AG10803 (cell line): ENCODE data around the gene SH2B2.

Experiments used
- DNase-seq: peaks from one replicate; pipeline ENCODE4 v3.0.0; 2010; ENCODE audit warnings: low read depth
- H3K4me3 ChIP-seq: 2 replicates; pipeline ENCODE4 v1.5.1; 2011; ENCODE audit warnings: mild to moderate bottlenecking, low read length, control low read depth
- CTCF ChIP-seq: conservative IDR thresholded peaks from 2 replicates; pipeline ENCODE4 v1.5.1; 2011; ENCODE audit warnings: mild to moderate bottlenecking, low read length, control low read depth, inconsistent platforms

SH2B2 gene

DNA sequence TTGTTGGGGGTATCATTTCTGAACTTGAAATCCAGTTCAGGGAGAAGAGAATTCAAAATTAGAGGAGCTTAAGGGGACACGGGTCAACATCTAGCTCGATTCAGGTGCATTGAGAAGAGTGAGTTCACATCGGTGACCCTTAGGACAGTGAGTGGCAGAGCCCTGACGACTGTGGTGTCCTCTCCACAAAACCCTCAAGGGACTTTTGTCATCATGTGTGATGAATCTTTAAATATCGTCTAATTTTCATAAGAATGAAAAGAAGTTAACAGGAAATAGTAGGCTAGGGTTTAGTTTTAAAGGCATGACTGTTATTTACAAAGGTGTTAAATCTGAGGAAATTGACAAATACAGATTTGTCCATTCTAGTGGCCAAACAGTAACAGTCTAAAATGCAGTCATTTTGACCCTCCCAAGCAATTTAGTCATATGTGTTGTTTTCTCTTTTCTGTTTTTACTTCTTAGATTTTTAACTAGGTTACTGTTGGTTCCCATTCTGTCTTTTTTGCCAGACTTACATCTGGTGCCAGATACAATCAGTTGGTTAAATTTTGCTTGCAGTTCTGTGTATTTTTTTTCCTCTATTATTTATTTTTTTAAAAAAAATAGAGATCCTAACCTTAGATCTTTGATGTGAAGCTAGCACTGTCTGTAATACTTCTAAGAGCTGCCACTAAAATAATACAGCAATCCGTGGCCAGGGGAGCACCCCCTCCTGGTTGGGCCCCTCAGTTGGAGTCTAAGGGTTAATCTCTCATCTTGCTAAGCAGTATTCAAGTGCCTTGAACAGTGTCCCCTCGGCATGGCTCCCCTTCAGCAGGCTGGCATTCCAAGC, 34.9 kb upstream of the SH2B2 start:
- no peak for DNase-seq
- H3K4me3 ChIP-seq = no peak overlapping the region
- no peak for TF ChIP-seq CTCF

- H3K4me3 ChIP-seq = no peak overlapping the region
- no peak for TF ChIP-seq CTCF
- no peak for DNase-seq
These were observed 34.2 kb upstream of the SH2B2 start for GRCh38 chr7:102252366-102252982.

DNA sequence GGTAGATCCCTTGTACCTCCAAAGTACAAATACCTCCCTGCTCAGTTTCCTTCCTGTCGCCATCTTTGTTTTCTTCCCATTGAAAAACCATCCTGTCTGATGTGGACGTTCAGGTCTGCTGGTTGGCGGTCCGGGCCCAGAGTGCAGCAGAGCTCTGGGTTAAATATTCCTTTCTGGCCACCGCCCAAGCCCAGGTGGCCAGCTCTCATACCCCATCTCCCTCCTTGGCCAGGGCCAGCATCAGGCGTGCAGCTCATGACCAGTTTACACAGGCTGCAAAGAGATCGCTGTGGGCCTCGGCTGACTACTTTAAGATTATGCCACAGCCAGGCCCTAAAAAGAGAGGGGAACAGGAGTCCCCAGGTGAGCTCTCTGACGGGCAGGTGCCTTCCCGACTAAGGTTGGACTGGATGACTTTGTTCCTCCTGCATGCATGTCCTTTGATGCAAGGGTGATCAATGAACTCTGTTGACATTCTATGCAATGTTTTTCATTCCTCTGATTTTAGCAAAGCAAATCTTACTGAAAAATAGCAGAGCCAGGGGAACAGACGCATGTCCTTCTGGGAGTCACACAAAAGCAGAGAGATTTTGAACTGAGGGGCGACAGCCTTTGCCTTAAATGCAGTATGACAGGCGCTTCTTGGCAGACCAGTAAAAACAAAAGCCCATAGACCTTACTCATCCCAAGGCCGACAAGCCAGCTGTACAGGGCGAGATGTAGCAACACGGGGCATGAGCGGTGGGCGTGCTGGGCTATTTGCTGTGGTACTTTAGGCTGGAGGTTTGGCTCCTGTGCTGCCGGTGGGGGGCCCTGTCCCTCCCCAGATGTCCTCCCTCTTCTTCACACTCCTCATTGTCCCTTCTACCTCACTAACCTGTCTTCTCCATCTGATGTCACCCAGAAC, 33.3 kb upstream of the SH2B2 start:
- no peak for DNase-seq
- H3K4me3 ChIP-seq = no peak overlapping the region

DNA sequence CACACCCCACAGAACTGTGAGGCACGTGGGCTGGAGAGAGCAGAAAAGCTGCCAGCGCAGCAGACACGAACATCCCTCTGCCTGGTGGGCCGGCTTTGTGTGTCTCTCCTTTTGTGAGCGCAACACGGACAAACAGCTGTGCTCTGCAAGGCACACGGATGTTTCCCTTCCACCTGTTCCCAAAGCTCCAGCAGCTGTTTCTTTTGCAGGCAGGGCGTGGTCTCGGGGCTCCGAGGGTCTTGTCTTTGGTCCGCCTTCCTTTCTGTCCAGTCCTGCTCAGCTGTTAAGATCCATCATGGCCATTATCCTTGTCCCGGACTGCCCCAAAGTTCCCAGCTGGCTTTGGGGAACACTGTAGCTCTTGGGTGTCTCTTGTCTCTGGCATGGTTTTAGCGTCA, 32.7 kb upstream of the SH2B2 start:
- H3K4me3 ChIP-seq = no peak overlapping the region
- no peak for DNase-seq
- TF ChIP-seq CTCF = no peak

More for the DNA sequence above, 33.3 kb upstream of the SH2B2 start:
- no peak for TF ChIP-seq CTCF

- DNase-seq = no peak
- H3K4me3 ChIP-seq = no peak overlapping the region
- no peak for TF ChIP-seq CTCF
These were observed 32.1 kb upstream of the SH2B2 start for GRCh38 chr7:102254521-102254920.

- H3K4me3 ChIP-seq = no peak overlapping the region
- DNase-seq = no peak
- TF ChIP-seq CTCF = no peak
These were observed 31.2 kb upstream of the SH2B2 start for GRCh38 chr7:102255501-102255900.
